ENCODE measurements around the gene TMEM91.
"Not testable (repeated sequence)": the region's sequence is repeated elsewhere in the genome, so short reads cannot be mapped to it uniquely, and the experiment has no call there.

Gene TMEM91

DNA sequence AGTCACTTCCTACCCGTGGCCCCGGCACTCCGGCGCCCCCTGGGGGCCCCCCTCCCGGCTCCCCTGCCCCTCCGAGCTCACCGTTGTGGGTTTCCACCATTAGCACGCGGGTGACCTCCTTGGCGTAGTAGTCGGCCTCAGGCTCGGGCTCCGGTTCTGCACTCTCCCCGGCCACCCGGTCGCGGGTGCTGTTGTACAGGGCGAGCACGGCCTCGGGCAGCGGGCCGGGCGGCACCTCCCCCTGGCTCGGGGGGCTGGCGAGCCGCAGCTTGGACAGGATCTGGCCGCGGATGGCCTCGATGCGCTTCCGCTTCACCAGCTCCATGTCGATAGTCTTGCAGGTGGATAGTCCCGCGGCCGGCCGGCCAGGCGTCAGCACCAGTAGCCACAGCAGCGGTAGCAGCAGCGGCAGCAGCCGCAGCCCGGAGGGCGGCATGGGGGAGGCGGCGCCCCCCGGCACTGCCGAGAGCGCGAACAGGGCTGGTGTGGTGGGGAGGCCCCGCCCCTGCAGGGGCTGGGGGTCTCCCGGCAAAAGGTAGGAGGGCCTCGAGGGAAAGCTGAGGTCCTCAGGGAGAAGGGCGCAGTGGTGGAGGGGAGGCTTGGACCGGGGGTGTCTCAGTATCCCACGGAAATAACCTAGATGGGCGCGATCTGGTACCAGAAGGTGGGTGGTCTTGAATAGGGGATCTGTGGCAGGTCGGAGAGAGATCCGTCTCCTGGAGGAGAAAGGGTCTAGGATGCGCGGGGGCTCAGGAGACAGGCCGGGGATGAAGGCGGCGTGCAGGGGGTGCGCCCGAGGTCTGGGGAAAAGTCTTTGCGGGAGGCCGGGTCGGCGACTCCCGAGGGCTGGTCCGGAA, 23.5 kb upstream of the TMEM91 start:
- peak; percentile 62 for DNase-seq (ENCODE audit: insufficient read length, low spot score)

DNA sequence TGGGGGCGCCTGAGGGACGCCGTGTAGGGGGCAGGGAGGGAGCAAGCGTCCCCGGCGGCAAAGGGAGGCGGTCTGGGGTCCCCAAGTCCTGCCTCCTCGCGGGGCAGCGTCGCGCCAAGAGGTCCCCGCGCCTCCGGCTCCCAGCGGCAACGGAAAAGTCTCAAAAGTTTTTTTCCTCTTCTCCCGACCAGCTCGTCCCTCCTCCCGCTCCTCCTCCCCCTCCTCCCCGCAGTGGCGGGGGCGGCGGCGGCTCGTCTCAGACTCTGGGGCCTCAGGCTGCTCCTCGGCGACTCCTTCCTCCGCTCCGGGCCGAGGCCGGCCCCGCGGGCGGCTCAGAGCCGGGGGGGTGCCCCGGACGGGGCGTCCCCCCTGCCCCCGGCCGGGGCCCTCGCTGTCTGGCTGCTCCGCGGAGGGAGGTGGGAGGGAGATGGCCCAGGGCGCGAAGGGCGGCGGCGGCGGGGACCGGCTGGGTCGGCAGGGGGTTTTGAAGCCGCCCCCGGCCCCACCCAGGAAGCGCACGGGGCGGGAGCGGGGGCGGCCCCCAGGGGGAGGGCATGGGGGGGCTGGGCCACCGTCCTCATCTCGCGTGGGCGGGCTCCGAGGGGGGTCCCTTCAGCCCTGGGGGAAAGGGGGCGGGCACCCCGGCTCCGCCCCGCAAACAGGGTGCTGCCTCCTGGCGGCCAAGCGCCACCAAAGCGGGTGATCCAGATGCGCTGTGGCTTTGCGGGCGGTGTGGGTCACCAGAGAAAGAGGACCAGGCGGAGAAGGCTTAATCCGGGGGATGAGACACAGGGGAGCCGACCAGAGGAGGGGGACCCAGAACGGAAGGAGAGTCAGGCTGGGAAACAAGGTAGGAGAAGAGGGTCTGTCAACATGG, 22.6 kb upstream of the TMEM91 start, which contains the start of gene TGFB1:
Gene TGFB1 (minus strand): TSS at position 457 of the 877 bp plus-strand sequence. CDS start 878 bp downstream, outside the sequence.
- peak; percentile 87 for FAIRE-seq
- peak; percentile 89 for DNase-seq (ENCODE audit: insufficient read length, low spot score)

More for the DNA sequence above, 23.5 kb upstream of the TMEM91 start:
- no peak for FAIRE-seq

DNA sequence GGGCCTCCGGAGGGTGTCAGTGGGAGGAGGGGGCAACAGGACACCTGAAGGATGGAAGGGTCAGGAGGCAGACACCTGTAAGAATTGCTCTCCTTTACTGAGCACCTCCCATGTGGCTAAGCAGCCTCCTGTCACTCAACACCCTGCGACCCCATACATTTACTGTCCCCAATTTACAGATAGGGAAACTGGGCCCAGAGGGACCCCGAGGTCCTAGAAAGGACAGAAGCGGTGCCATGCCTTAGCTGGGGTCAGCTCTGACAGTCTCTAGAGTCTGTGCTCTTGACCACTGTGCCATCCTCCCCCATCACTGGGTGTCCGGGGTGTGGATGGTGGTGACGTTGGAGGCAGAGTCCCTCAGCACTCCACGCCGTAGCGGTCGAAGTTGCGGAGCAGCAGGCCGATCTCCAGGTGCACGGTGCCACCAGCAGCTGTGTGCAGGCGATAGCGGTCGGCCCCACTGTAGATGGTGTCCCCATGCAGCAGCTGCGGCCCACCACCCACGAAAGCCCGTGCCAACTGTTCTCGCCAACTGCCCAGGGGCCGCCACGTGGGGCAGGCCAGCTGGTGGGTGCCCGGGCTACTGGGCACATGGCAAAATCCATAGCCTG, 21.9 kb upstream of the TMEM91 start:
- FAIRE-seq (no peak), DNase-seq (ENCODE audit: insufficient read length, low spot score) (no peak)

DNA sequence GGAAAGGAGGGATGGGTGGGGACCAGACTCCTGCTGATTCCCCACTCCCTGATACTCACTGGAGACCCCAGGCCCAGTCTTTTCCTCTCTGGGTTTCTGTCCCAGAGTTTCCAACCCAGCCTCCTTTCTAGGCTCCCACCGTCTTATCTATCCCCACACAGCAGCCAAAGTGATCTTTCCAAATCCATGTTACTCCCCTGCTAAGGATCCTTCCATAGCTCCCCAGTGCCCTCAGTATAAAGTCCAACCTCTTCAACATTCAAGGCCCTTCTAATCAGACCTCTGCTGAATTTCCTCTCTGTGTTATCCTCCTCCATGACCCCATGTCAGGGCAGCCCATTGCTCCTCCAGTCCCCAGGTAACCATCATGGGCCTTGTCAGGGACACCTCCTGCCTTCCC, 21.3 kb upstream of the TMEM91 start:
- DNase-seq (ENCODE audit: insufficient read length, low spot score), result no peak
- no peak for FAIRE-seq

DNA sequence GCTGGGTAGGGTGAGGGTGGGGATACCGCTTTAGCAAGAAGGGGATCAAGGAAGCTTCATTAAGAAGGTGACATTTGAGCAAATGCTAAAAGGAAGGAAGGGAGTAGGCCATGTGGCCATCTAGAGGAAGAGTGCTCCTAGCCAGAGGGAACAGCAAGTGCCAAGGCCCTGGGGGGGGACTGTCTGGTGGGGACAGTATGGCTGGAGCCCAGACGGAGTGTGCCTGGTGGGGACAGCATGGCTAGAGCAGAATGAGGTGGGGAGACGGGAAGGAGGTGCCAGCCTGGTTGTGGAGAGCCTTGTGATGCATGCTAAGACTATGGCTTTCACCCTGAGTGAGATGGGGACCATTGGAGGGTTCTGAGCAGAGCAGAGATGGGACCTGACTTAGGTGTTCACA, 20.5 kb upstream of the TMEM91 start:
- DNase-seq (ENCODE audit: insufficient read length, low spot score), result no peak

DNA sequence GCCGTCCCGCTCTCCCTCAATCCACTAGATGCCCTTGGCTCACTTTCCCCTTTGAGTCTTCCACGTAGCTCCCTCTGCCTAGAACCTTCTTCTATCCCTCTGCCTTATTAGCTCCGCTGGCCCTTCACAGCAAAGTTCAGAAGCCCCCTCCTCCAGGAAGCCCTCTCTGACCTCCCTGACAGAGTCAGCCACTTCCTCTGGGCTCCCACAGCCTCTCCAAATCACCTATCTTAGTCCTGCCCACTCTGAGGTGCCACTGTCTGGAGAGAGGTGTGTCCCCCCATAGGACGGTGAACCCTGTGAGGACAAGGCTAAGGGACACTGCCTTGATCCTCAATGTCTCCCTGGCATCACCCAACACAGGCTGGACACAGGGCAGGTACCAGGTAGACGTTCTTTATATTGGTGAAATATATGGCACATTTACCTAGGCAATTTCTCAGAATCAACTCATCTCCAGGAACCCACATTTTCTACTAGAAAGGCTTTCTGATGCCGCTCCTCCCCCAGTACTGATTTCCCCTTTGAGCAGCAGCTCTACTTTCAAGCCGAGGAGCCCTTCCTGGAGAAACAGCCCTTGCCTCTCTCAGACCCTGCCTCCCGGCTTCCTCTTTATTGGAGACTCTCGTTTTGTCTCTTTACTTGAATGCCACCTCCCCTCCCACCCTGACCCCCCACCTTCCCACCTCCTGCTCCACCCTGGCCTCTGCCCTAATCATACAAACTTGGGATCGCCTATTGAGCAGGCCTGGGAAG, 19.2 kb upstream of the TMEM91 start:
- DNase-seq (ENCODE audit: insufficient read length, low spot score) (no peak), FAIRE-seq (no peak)

More for the DNA sequence above, 20.5 kb upstream of the TMEM91 start:
- FAIRE-seq, result no peak

DNA sequence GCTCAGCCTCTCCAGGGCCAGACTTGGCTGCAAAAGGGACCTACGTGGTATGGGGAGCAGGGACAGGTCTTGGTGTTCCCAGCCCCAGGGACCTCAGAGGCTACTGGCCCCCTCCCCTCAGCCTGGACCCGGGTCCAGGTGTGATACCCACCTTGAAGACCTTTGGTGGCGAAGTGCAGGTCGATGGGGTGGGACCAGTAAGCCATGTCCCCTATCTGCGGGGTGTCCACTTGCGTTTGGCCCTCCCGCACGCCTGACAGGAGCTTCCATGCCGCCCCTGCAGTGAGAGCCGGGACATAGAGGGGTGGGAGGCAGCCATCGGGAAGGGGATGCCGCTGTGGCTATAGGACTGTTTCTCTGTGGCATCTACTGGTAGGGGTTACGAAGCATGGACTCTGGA, 18.6 kb upstream of the TMEM91 start:
- DNase-seq (ENCODE audit: insufficient read length, low spot score), result no peak
- FAIRE-seq, result no peak

DNA sequence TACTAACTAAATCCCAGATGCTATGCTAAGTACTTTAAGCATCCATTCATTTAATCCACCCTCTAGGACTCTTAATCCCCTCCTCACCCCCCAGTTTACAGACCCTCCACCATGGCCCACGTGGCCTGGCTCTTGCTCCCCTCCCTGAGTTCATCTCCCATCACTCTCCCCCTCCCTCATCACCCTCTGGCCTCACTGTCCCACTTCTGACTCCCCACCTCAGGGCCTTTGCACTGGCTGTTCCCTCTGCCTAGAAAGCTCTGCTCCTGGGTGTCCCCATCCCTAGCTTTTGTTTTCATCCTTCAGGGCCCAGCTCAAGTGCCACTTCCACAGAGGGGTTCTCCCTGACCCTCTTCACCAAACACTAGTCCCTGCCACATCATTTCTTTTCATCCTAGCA, 16.6 kb upstream of the TMEM91 start:
- DNase-seq (ENCODE audit: insufficient read length, low spot score) (no peak), FAIRE-seq (no peak)

DNA sequence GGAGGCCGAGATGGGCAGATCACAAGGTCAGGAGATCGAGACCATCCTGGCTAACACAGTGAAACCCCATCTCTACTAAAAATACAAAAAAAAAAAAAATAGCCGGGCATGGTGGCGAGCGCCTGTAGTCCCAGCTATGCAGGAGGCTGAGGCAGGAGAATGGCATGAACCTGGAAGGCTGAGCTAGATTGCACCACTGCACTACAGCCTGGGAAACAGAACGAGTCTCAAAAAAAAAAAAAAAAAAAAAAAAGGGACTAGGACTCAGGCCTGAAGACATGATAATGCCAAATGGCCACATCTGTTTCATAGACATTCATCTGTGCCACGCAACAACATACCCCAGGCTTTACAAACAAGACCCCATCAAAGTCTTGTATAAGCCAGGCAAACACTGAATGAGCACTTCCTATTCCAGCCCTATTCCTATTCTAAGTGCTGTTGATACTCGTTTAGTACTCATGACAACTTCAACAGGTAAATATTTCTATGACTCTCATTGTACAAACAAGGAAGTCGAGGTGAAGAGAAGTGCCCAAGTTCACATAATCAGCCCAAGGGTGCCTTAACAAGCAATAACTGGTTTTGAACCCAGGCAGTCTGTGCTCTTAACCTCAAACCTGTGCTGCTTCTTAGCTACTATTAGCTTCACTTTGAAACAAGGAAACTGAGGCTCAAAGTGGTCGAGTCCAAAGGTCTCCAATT, 14.0 kb upstream of the TMEM91 start:
- no peak for FAIRE-seq
- no peak for DNase-seq (ENCODE audit: insufficient read length, low spot score)

DNA sequence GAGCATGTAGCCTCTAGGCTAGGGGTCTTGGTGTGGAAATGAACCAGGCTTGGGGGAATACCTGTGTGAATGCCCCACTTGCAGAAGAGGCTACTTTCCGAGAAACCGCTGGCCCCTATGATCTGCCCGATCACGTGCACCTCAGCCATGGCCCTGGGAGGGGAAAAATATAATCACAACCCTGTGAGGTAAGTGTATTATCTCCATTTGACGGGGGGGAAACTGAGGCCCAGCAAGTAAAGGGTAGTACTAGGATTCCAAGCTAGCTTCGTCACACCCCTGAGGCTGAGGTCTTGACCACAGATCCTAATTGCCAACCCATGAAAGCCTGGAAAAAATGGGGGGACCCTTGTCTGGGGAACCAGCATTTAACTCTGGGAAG, 13.0 kb upstream of the TMEM91 start:
- DNase-seq (ENCODE audit: insufficient read length, low spot score), result no peak

DNA sequence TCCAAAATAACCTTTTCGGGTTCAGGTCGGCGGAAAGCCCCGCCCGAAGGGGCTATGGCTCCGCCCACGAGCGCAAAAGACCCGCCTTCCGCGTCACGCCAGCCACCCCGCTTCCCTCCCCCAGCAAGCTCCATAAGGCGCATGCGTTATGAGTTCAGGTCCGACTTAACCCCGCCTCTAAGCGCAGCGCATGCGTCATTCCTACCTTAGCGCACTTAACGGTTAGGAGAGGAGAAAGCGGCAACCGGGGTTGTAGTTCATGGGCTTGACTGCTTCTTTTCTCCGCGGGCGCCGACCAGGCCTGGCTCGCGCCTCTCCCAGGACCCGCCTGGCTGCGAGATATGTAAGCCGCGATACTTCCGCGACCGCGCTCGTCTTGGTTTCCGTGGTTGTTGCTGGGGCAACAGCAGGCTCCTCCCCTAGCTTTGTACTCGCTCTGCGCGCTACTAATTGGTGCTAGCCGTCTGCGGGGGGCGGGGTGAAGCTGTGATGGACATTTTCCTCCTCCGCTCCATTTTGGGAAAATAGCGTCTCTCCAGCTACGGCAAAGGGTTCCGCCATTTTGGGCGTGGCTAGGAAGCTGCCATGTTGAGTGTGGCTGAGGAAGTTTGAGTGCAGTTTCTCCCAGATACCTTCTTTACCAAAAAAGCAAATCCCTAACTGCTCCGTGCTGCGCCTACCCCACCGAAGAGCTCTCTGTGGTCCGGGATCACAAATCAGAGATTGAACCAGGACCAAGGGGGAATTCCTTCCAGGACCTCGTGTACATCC, 12.4 kb upstream of the TMEM91 start, which contains the start of gene B9D2:
Gene B9D2 (minus strand): TSS at position 397 of the 771 bp plus-strand sequence. CDS start 630 bp downstream, outside the sequence.
- peak; percentile 77 for DNase-seq (ENCODE audit: insufficient read length, low spot score)
- peak; percentile 99 for FAIRE-seq

More for the DNA sequence above, 13.0 kb upstream of the TMEM91 start:
- no peak for FAIRE-seq

DNA sequence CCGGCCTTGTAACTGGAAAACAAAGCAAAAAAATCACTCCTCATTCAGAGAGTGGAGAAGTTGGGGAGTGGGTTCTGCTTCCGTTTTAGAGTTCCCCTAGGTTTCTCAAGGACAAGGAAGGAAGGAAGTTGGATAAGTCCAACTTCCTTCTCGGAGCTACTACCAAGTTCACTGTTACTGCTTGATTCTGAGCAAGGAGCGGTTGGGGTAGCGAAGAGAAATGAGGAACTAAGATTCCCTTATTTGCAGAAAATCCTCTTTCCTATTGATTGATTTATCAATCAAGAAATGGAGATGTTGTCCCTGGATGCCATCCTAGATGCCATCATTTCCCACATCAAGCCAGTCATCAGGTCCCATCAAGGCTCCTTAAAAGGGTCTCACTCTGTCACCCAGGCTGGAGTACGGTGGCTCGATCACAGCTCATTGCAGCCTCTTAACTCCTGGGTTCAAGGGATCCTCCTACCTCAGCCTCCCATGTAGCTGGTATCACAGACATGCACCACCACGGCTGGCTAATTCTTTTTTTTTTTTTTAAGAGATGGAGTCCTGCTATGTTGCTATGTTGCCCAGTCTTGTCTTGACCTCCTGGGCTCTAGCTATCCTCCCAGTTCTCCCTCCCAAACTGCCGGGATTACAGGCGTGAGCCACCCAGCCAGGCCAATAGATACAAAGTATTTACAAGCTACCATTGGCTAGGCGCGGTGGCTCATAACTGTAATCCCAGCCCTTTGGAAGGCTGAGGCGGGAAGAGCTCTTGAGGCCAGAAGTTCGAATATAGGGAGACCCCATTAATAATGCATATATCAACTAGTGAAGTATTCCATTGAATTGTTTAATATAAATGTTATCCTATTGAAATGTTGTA, 11.6 kb upstream of the TMEM91 start:
- FAIRE-seq (peak; percentile 14), DNase-seq (ENCODE audit: insufficient read length, low spot score) (no peak)

DNA sequence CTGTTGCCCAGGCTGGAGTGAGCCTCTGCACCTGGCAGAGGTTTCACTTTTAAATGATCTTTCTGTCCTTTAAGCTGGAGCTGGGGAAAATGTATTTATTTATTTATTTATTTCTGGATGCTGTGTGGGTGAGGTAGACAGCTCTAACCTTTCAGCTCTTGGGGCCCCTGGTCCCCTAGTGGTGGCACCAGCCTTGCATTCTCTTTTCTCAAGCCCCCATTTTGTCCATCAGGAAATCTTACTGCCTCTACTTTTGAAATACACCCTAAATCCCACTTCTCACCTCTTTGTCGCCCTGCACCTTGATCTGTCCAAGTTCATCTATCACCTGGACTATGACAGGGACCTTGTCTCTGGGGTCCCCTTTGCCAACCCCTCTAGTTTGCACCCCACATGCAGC, 10.2 kb upstream of the TMEM91 start:
- DNase-seq (ENCODE audit: insufficient read length, low spot score), result no peak

DNA sequence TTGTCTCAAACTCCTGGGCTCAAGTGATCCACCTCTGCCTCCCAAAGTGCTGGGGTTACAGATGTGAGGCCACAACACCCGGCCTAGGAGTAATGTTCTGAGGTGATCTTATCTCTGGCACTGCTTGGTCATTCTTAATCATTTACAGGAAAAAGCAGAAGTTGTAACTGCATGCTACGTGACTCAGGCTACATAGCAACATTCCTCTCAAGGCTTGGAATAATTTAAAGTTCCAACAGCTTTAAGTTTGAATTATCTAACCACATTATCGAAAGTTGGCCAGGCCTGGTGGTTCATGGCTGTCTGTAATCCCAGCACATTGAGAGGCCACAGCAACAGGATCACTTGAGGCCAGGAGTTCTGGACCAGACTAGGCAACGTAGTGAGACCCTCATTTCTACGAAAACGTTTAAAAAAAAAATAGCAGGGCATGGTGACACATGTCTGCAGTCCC, 8.5 kb upstream of the TMEM91 start:
- DNase-seq (ENCODE audit: insufficient read length, low spot score) (no peak), FAIRE-seq (peak; percentile 89)

More for the DNA sequence above, 10.2 kb upstream of the TMEM91 start:
- FAIRE-seq, result no peak

DNA sequence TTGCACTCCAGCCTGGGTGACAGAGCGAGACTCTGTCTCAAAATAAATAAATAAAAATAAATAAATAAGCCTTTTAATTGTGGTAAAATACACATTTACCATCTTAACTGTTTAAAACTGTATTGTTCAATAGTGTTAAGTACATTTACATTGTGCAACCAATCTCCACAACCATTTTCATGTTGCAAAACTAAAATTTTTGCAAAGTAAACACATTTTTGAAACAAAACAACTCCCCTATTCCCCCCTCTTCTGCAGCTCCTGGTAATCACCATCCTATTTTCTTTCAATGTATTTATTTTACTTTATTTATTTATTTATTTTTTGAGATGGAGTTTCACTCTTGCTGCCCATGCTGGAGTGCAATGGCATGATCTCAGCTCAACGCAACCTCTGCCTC, 6.6 kb upstream of the TMEM91 start:
- FAIRE-seq (no peak), DNase-seq (ENCODE audit: insufficient read length, low spot score) (no peak)

DNA sequence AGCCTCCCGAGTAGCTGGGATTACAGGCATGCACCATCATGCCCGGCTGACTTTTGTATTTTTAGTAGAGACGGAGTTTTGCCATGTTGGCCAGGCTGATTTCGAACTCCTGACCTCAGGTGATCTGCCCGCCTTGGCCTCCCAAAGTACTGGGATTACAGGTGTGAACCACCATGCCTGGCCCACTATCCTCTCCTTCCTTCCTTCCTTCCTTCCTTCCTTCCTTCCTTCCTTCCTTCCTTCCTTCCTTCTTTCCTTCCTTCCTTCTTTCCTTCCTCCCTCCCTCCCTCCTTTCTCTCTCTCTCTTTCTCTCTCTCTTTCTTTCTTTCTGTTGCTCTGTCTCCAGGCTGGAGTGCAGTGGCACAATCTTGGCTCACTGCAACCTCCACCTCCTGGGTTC, 5.2 kb upstream of the TMEM91 start:
- FAIRE-seq; DNase-seq (ENCODE audit: insufficient read length, low spot score): not testable (repeated sequence)

DNA sequence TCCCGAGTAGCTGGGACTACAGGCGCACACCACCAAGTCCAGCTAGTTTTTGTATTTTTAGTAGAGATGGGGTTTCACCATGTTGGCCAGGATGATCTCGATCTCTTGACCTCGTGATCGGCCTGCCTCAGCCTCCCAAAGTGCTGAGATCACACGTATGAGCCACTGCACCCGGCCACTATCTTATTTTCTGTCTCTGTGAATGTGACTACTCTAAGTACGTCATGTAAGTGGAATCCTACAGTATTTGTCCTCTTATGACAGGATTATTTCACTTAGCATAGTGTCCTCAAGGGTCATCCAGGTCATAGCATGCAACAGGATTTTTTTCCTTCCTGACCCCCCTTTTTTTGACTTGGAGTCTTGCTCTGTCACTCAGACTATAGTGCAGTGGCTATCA, 4.8 kb upstream of the TMEM91 start:
- DNase-seq (ENCODE audit: insufficient read length, low spot score) (no peak), FAIRE-seq (no peak)

DNA sequence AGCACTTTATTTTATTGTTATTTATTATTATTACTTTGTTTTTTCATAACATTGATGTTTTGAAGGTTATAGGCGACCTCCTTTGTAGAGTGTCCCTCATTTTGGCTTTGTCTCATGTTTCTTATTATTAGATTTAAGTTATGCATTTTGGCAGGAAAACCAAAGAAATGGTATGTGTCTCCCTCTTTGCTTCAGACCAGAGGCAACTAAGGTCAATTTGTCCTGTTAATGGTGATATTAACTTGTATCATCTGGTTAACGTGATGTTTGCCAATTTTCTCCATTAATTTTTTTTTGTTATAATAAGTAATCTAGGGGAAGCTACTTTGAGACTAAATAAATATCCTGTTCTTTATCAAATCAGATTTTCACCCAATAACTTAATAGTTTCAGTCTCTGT, 3.8 kb upstream of the TMEM91 start:
- FAIRE-seq, result no peak
- DNase-seq (ENCODE audit: insufficient read length, low spot score), result no peak

Data from GM19239 (cell line).